ENCODE measurements around the gene TBC1D22A. TPM values are rescaled to one million over a fixed set of nuclear protein-coding genes. Genes with fewer than 3 reads are reported as not detected.
A peak's percentile ranks its signal among the peaks of the same experiment; 100 is the strongest.

Gene TBC1D22A
- total and polyA plus RNA-seq, 7 experiments from 2014 or later = 18.6 to 50.1 (median 39.3) TPM

GRCh38 chr22:47030143-47030661, 267.8 kb downstream of the TBC1D22A start:
- Mint-ChIP-seq H3K4me3 (no peak overlapping the region), H3K4me1 (peaks cover 0 to 24% (median 6%) of the 10 kb centered on the region in 7 donors), H3K27me3 (no peaks in the 10 kb centered on the region), H3K9me3 (no peaks in the 10 kb centered on the region), H3K36me3 (peaks cover 0 to 9% (median 0%) of the 10 kb centered on the region in 5 donors), H3K27ac (peak overlapping the region in 1 of 9 donors; percentile 5)
- Histone ChIP-seq H3K27me3 (ENCODE audit: control insufficient read depth in 2 of 2, insufficient read depth in 2 of 2, low read length in 2 of 2) (no peaks in the 10 kb centered on the region), H3K36me3 (ENCODE audit: control insufficient read depth in 2 of 3, insufficient read depth in 3 of 3, low read length in 3 of 3) (peaks cover 0 to 16% (median 0%) of the 10 kb centered on the region in 3 experiments), H3K27ac (ENCODE audit: low read depth, low read length) (no peak overlapping the region), H3K4me1 (ENCODE audit: control insufficient read depth in 2 of 2, insufficient read depth in 2 of 2, low read length in 2 of 2) (no peaks in the 10 kb centered on the region), H3K4me3 (ENCODE audit: low read length) (no peak overlapping the region), H3K9me3 (ENCODE audit: control insufficient read depth in 2 of 3, low read length in 3 of 3) (no peaks in the 10 kb centered on the region)
- POLR2A ChIA-PET = no interaction called here
- CTCF ChIA-PET = no interaction called here
- no peak for DNase-seq
- intact Hi-C loops (cut with micrococcal nuclease) = no loop called here
- ATAC-seq = no peak

GRCh38 chr22:47030881-47031627, 268.6 kb downstream of the TBC1D22A start:
- Mint-ChIP-seq H3K27me3 (no peaks in the 10 kb centered on the region), H3K27ac (no peak overlapping the region), H3K4me3 (no peak overlapping the region), H3K36me3 (peaks cover 0 to 15% (median 0%) of the 10 kb centered on the region in 5 donors), H3K9me3 (no peaks in the 10 kb centered on the region), H3K4me1 (peaks cover 0 to 16% (median 3%) of the 10 kb centered on the region in 7 donors)
- DNase-seq (no peak), ATAC-seq (no peak)
- Histone ChIP-seq H3K36me3 (ENCODE audit: control insufficient read depth in 2 of 3, insufficient read depth in 3 of 3, low read length in 3 of 3) (peaks cover 0 to 17% (median 0%) of the 10 kb centered on the region in 3 experiments), H3K9me3 (ENCODE audit: control insufficient read depth in 2 of 3, low read length in 3 of 3) (no peaks in the 10 kb centered on the region), H3K27me3 (ENCODE audit: control insufficient read depth in 2 of 2, insufficient read depth in 2 of 2, low read length in 2 of 2) (no peaks in the 10 kb centered on the region), H3K4me3 (ENCODE audit: low read length) (no peak overlapping the region), H3K4me1 (ENCODE audit: control insufficient read depth in 2 of 2, insufficient read depth in 2 of 2, low read length in 2 of 2) (no peaks in the 10 kb centered on the region), H3K27ac (ENCODE audit: low read depth, low read length) (no peak overlapping the region)
- intact Hi-C loops (cut with micrococcal nuclease) = no loop called here
- ChIA-PET CTCF (interaction anchor here (0.6 kb wide), 1 partner anchor 34 kb away, joined by 3 read pairs; no protein-coding TSS in a partner anchor), POLR2A (no interaction called here)

- H3K4me3 ChIP-seq (ENCODE audit: low read length) = no peak overlapping the region
- no peaks in the 10 kb centered on the region for H3K27me3 ChIP-seq (ENCODE audit: control insufficient read depth in 2 of 2, insufficient read depth in 2 of 2, low read length in 2 of 2)
- DNase-seq (no peak), ATAC-seq (no peak)
- H3K27ac ChIP-seq (ENCODE audit: low read depth, low read length) = no peak overlapping the region
- CTCF ChIA-PET = interaction anchor here (0.6 kb wide), 1 partner anchor 34 kb away, joined by 3 read pairs; no protein-coding TSS in a partner anchor
- POLR2A ChIA-PET = no interaction called here
- H3K9me3 Mint-ChIP-seq = no peaks in the 10 kb centered on the region
- H3K4me1 ChIP-seq (ENCODE audit: control insufficient read depth in 2 of 2, insufficient read depth in 2 of 2, low read length in 2 of 2) = no peaks in the 10 kb centered on the region
- no peak overlapping the region for H3K4me3 Mint-ChIP-seq
- intact Hi-C loops (cut with micrococcal nuclease) = no loop called here
- peaks cover 0 to 22% (median 0%) of the 10 kb centered on the region in 3 experiments for H3K36me3 ChIP-seq (ENCODE audit: control insufficient read depth in 2 of 3, insufficient read depth in 3 of 3, low read length in 3 of 3)
- peaks cover 0 to 17% (median 0%) of the 10 kb centered on the region in 5 donors for H3K36me3 Mint-ChIP-seq
- peaks cover 0 to 14% (median 3%) of the 10 kb centered on the region in 7 donors for H3K4me1 Mint-ChIP-seq
- H3K27me3 Mint-ChIP-seq = no peaks in the 10 kb centered on the region
- H3K27ac Mint-ChIP-seq = no peak overlapping the region
- no peaks in the 10 kb centered on the region for H3K9me3 ChIP-seq (ENCODE audit: control insufficient read depth in 2 of 3, low read length in 3 of 3)
Observed at GRCh38 chr22:47031628-47031915, 269.1 kb downstream of the TBC1D22A start.

GRCh38 chr22:47032091-47032943, 269.9 kb downstream of the TBC1D22A start:
- no peak for DNase-seq
- H3K4me3 Mint-ChIP-seq = no peak overlapping the region
- H3K4me1 Mint-ChIP-seq = peaks cover 0 to 14% (median 3%) of the 10 kb centered on the region in 7 donors
- intact Hi-C loops (cut with micrococcal nuclease) = no loop called here
- no peaks in the 10 kb centered on the region for H3K9me3 Mint-ChIP-seq
- no peaks in the 10 kb centered on the region for H3K27me3 Mint-ChIP-seq
- POLR2A ChIA-PET = no interaction called here
- no peaks in the 10 kb centered on the region for H3K4me1 ChIP-seq (ENCODE audit: control insufficient read depth in 2 of 2, insufficient read depth in 2 of 2, low read length in 2 of 2)
- ATAC-seq = no peak
- H3K36me3 ChIP-seq (ENCODE audit: control insufficient read depth in 2 of 3, insufficient read depth in 3 of 3, low read length in 3 of 3) = peaks cover 0 to 28% (median 0%) of the 10 kb centered on the region in 3 experiments
- H3K9me3 ChIP-seq (ENCODE audit: control insufficient read depth in 2 of 3, low read length in 3 of 3) = no peaks in the 10 kb centered on the region
- peaks cover 0 to 23% (median 0%) of the 10 kb centered on the region in 5 donors for H3K36me3 Mint-ChIP-seq
- H3K4me3 ChIP-seq (ENCODE audit: low read length) = no peak overlapping the region
- CTCF ChIA-PET = no interaction called here
- no peaks in the 10 kb centered on the region for H3K27me3 ChIP-seq (ENCODE audit: control insufficient read depth in 2 of 2, insufficient read depth in 2 of 2, low read length in 2 of 2)
- H3K27ac Mint-ChIP-seq = peak overlapping the region in 1 of 9 donors; percentile 51
- H3K27ac ChIP-seq (ENCODE audit: low read depth, low read length) = no peak overlapping the region

- CTCF ChIA-PET = no interaction called here
- no peak overlapping the region for H3K4me3 ChIP-seq (ENCODE audit: low read length)
- Mint-ChIP-seq H3K4me1 (peaks cover 0 to 14% (median 3%) of the 10 kb centered on the region in 7 donors), H3K9me3 (no peaks in the 10 kb centered on the region), H3K4me3 (no peak overlapping the region), H3K27me3 (no peaks in the 10 kb centered on the region), H3K27ac (peak overlapping the region in 1 of 9 donors; percentile 41), H3K36me3 (peaks cover 0 to 27% (median 0%) of the 10 kb centered on the region in 5 donors)
- no peak overlapping the region for H3K27ac ChIP-seq (ENCODE audit: low read depth, low read length)
- no peaks in the 10 kb centered on the region for H3K9me3 ChIP-seq (ENCODE audit: control insufficient read depth in 2 of 3, low read length in 3 of 3)
- ATAC-seq (no peak), DNase-seq (no peak)
- H3K4me1 ChIP-seq (ENCODE audit: control insufficient read depth in 2 of 2, insufficient read depth in 2 of 2, low read length in 2 of 2) = no peaks in the 10 kb centered on the region
- H3K27me3 ChIP-seq (ENCODE audit: control insufficient read depth in 2 of 2, insufficient read depth in 2 of 2, low read length in 2 of 2) = no peaks in the 10 kb centered on the region
- peaks cover 0 to 28% (median 0%) of the 10 kb centered on the region in 3 experiments for H3K36me3 ChIP-seq (ENCODE audit: control insufficient read depth in 2 of 3, insufficient read depth in 3 of 3, low read length in 3 of 3)
- intact Hi-C loops (cut with micrococcal nuclease) = no loop called here
- POLR2A ChIA-PET = no interaction called here
Observed at GRCh38 chr22:47032956-47033647, 270.7 kb downstream of the TBC1D22A start.

- ChIA-PET POLR2A (interaction anchor here (0.6 kb wide), 1 partner anchor 121 kb away, joined by 3 read pairs; no protein-coding TSS in a partner anchor), CTCF (no interaction called here)
- peaks cover 0 to 32% (median 0%) of the 10 kb centered on the region in 3 experiments for H3K36me3 ChIP-seq (ENCODE audit: control insufficient read depth in 2 of 3, insufficient read depth in 3 of 3, low read length in 3 of 3)
- DNase-seq = no peak
- H3K27ac ChIP-seq (ENCODE audit: low read depth, low read length) = no peak overlapping the region
- H3K4me3 Mint-ChIP-seq = no peak overlapping the region
- H3K4me3 ChIP-seq (ENCODE audit: low read length) = no peak overlapping the region
- peak overlapping the region in 1 of 9 donors; percentile 14 for H3K27ac Mint-ChIP-seq
- H3K9me3 ChIP-seq (ENCODE audit: control insufficient read depth in 2 of 3, low read length in 3 of 3) = no peaks in the 10 kb centered on the region
- no peaks in the 10 kb centered on the region for H3K9me3 Mint-ChIP-seq
- no peaks in the 10 kb centered on the region for H3K27me3 Mint-ChIP-seq
- no peaks in the 10 kb centered on the region for H3K4me1 ChIP-seq (ENCODE audit: control insufficient read depth in 2 of 2, insufficient read depth in 2 of 2, low read length in 2 of 2)
- peaks cover 0 to 14% (median under 1%) of the 10 kb centered on the region in 7 donors for H3K4me1 Mint-ChIP-seq
- H3K36me3 Mint-ChIP-seq = peaks cover 0 to 27% (median 0%) of the 10 kb centered on the region in 5 donors
- H3K27me3 ChIP-seq (ENCODE audit: control insufficient read depth in 2 of 2, insufficient read depth in 2 of 2, low read length in 2 of 2) = no peaks in the 10 kb centered on the region
- intact Hi-C loops (cut with micrococcal nuclease) = no loop called here
- ATAC-seq = no peak
Observed at GRCh38 chr22:47033648-47034000, 271.2 kb downstream of the TBC1D22A start.

Measured in naive thymus-derived CD4-positive, alpha-beta T cell (primary cell).